GM19023 (cell line): ENCODE measurements around the gene PHKA1.
A peak's percentile ranks its signal among the peaks of the same experiment; 100 is the strongest.
"Not testable (repeated sequence)": the region's sequence is repeated elsewhere in the genome, so short reads cannot be mapped to it uniquely, and the experiment has no call there.

Experiments used
- ATAC-seq: cut with Tn5 transposase; IDR thresholded peaks from one replicate; pipeline ENCODE4 v1.9.1; 2021; ENCODE audit warnings: mild to moderate bottlenecking, moderate library complexity; ENCODE audit not compliant: unreplicated experiment

PHKA1 gene

GRCh38 chrX:72573158-72573511, 141.0 kb downstream of the PHKA1 start:
- peak; percentile 11 for ATAC-seq

GRCh38 chrX:72572248-72573157, 141.6 kb downstream of the PHKA1 start, which contains the start of gene HDAC8:
Gene HDAC8, minus strand, starts transcription at chrX:72572843. Its CDS starts 82 bp downstream, at chrX:72572761.
- ATAC-seq: peak; percentile 97

- ATAC-seq: no peak
Measured at GRCh38 chrX:72569786-72570185, 144.3 kb downstream of the PHKA1 start.

- ATAC-seq: no peak
Measured at GRCh38 chrX:72568406-72569092, 145.6 kb downstream of the PHKA1 start.

- no peak for ATAC-seq
Measured at GRCh38 chrX:72566448-72566847, 147.7 kb downstream of the PHKA1 start.

- ATAC-seq: not testable (repeated sequence)
Measured at GRCh38 chrX:72559655-72560054, 154.5 kb downstream of the PHKA1 start.

GRCh38 chrX:72554448-72555140, 159.5 kb downstream of the PHKA1 start:
- ATAC-seq: no peak

- not testable (repeated sequence) for ATAC-seq
Measured at GRCh38 chrX:72552443-72552842, 161.7 kb downstream of the PHKA1 start.

GRCh38 chrX:72545990-72546389, 168.1 kb downstream of the PHKA1 start:
- no peak for ATAC-seq

- no peak for ATAC-seq
Measured at GRCh38 chrX:72540318-72540717, 173.8 kb downstream of the PHKA1 start.

- no peak for ATAC-seq
Measured at GRCh38 chrX:72539822-72540221, 174.3 kb downstream of the PHKA1 start.

GRCh38 chrX:72536542-72536941, 177.6 kb downstream of the PHKA1 start:
- no peak for ATAC-seq

GRCh38 chrX:72532366-72532765, 181.7 kb downstream of the PHKA1 start:
- no peak for ATAC-seq
